DMS153 treated with DMSO at 0.1 percent for 48 hours (cell line): ENCODE results near the gene YPEL4.

Experiments
- DNase-seq: peaks from one replicate; lab custom pipeline; 2025; ENCODE audit not compliant: unreplicated experiment; lab: John Stamatoyannopoulos, UW

YPEL4 gene

GRCh38 chr11:57634311-57634710, 15.4 kb downstream of the YPEL4 start:
- DNase-seq: no peak

- DNase-seq: no peak
Observed at GRCh38 chr11:57633394-57634070, 16.2 kb downstream of the YPEL4 start.

DNA sequence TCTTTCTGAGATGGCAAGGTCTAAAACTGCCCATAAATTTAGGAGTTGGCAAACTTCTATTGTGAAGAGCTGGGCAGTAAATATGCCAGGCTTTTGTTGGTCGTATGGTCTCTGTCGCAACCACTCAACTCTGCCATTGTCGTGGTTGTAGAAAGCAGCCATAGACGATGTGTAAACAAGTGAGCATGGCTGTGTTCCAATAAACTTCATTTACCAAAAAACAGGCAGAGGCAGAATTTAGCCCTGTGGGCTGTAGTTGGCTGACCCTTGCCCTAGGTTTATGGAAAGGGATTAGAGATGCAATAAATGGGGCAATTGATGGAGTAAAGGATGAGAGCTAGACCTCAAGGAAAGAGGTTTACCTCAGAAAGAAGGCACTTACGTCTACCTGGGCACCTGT, 17.6 kb downstream of the YPEL4 start:
- DNase-seq: no peak

DNA sequence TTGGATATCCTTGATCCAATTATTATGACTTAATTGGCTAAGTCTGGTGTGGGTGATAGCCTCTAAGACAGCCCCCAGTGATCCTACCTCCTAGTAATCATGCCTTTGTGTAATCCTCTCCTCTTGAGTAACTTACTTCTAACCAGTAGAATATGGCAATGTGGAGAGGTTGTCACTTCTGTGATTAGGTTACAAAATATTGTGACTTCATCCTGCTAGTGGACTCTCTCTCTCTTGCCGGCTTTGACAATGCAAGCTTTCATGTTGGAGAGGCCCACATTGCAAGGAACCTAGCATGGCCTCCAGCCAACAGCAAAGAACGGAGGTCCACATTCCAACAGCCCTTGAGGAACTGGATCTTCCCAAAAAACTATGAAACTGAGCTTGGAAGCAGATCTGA, 19.5 kb downstream of the YPEL4 start:
- no peak for DNase-seq

- DNase-seq: no peak
Observed at GRCh38 chr11:57626895-57627294, 22.8 kb downstream of the YPEL4 start.

- no peak for DNase-seq
Observed at GRCh38 chr11:57624864-57625263, 24.8 kb downstream of the YPEL4 start.

DNA sequence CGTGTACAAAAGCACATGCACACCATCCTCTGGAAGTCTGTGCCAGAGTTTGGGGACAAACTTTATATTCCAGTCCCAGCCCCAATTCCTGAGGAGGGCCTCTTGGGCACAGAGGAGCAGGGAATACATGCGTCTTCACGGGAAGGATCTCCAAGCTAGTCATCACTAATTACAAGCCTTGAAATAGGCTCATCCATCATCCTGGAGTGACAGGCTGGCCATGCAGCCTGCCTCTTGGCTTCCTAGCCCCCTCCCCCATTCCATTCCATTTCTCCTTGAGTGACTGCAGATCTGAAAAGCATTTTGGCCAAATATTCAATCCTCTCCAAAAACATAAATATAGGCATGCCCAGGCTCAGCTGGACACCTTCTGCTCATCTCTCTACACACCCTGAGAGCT, 27.4 kb downstream of the YPEL4 start:
- no peak for DNase-seq

DNA sequence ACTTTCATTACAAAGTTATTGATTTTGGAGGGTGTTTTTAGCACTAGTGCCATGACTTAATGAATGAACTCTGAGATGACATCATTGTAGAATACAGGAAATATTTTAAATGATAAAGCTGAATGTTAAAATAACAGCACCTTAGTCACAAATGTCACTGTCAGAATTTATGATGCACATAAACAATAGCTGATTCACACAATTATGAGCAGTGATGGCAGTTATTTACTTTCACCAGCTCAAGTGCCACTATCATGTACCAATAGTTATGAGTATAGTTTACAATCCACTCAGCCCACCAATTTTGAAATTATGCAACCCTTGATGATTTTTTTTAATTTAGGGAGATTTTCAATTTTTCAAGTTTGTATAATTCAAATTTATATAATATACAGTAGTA, 29.2 kb downstream of the YPEL4 start:
- DNase-seq: no peak

DNA sequence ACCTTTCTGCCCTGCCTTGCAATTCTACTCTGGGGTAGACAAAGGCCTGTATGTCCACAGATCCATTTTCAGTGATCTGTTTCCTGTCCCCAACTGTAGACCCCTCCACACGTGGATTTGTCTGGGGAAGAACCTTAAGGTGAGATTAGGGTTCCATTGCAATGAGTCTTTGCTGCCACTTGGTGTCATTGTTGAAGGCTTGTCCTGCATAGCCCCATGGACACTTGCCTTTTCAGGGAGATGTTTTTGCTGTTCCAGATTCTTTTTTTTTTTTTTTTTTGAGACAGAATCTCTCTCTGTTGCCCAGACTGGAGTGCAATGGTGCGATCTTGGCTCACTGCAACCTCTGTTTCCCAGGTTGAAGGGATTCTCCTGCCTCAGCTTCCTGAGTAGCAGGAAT, 30.4 kb downstream of the YPEL4 start:
- no peak for DNase-seq

DNA sequence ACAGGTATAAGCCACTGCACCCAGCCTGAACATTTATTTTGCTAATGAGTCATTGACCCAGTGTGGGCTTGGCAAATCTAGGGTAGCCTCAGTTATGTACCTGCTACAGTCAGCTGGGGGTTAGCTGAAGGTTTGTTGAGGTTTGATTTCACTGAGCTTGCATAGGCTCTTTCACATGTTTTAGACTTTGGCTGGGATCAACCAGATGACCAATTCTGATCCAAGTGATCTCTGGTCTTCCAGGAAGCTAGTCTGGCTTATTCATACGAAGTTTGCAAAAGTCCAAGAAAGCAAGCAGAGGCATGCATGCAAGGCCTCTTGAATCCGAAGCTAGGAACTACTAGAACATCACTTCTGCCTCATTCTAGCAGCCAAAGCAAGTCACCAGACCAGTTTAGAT, 31.3 kb downstream of the YPEL4 start:
- no peak for DNase-seq

GRCh38 chr11:57616595-57616994, 33.1 kb downstream of the YPEL4 start:
- no peak for DNase-seq

DNA sequence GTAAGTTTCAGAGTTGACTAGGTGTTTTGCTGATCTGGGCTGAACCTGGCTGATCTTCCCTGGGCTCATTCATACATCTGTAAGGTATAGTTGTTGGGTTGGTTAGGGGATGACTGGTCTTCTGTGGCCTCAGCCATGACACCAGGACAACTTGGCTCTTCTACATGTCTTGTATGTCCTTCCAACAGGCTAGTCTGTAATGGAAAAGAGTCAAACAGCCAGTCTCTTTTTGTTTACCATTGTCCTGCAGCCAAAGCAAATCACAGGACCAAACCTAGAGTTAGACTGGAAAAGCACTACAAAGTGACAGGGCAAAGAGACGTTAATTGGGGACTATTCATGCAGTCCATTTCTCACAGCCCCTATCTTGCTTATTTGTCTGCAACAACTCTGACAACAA, 34.4 kb downstream of the YPEL4 start:
- no peak for DNase-seq

GRCh38 chr11:57614234-57614772, 35.4 kb downstream of the YPEL4 start:
- DNase-seq: no peak

GRCh38 chr11:57610170-57610569, 39.5 kb downstream of the YPEL4 start:
- no peak for DNase-seq

- DNase-seq: no peak
Observed at GRCh38 chr11:57605028-57605420, 44.7 kb downstream of the YPEL4 start.

GRCh38 chr11:57604296-57605027, 45.2 kb downstream of the YPEL4 start:
- DNase-seq: no peak

DNA sequence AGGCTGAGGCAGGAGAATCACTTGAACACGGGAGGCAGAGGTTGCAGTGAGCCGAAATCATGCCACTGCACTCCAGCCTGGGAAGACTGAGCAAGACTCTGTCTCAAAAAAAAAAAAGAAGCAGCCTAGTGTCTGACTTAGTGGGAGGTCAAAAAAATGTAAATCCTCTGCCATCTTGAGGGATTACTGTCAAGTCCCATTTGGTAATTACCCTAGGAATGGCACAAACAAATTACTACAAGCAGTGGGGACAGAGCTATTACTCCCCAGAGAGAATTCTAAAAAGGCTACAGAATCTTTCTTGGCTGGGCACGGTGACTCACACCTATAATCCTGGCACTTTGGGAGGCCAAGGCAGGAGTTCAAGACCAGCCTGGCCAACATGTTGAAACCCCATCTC, 48.4 kb downstream of the YPEL4 start:
- no peak for DNase-seq

- no peak for DNase-seq
Observed at GRCh38 chr11:57599381-57599780, 50.3 kb downstream of the YPEL4 start.

DNA sequence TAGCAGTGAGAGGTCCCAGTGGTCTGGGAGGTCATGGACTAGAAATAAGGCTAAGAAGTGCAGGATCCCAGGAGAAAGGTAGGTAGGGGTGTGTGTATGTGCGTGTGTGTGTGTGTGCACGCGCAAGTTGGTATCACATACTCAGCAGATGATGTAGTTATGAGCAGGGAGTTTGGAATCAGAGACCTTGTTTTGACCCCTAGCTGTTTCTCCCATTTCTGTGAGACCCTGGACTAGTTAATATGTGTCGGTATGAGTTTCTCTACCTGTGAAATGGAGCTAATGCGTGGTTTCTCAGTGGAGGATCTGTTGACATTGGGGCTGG, 50.9 kb downstream of the YPEL4 start:
- no peak for DNase-seq

GRCh38 chr11:57597916-57598830, 51.5 kb downstream of the YPEL4 start:
- DNase-seq: no peak

GRCh38 chr11:57597461-57597915, 52.2 kb downstream of the YPEL4 start, which contains the start of gene SERPING1:
Gene SERPING1 (plus strand): TSS chr11:57597685. CDS start chr11:57598271, 586 bp downstream.
- DNase-seq: no peak
